SK-N-SH (cell line): Measurements from ENCODE around the gene GFOD2.

Source experiments
- EP300 ChIP-seq, 2 experiments: IDR thresholded peaks; 2 replicates each; pipeline versions ENCODE4 v1.4.0 to v1.6.1; 2012; ENCODE audit warnings: borderline replicate concordance in 1 of 2, low read depth in 1 of 2, low read length in 1 of 2
- GABPA ChIP-seq: IDR thresholded peaks from 2 replicates; pipeline ENCODE4 v1.4.0; 2012; ENCODE audit warnings: low read depth, mild to moderate bottlenecking
- JUND ChIP-seq: IDR thresholded peaks from 2 replicates; pipeline ENCODE4 v1.4.0; 2012
- NFIC ChIP-seq: IDR thresholded peaks from 2 replicates; pipeline ENCODE4 v1.4.0; 2012; ENCODE audit warnings: borderline replicate concordance
- POLR2AphosphoS5 ChIP-seq: IDR thresholded peaks from 2 replicates; pipeline ENCODE4 v1.6.1; 2012; ENCODE audit warnings: low read depth, low read length
- REST ChIP-seq: IDR thresholded peaks from 2 replicates; pipeline ENCODE4 v1.6.1; 2012; ENCODE audit warnings: mild to moderate bottlenecking, low read depth, low read length, moderate library complexity
- SMC3 ChIP-seq: IDR thresholded peaks from 2 replicates; pipeline ENCODE4 v1.6.1; 2012; ENCODE audit warnings: low read depth, low read length, improper control_type of control experiment
- ZBTB33 ChIP-seq: IDR thresholded peaks from 2 replicates; pipeline ENCODE4 v1.4.0; 2012; ENCODE audit warnings: low read depth, borderline replicate concordance
- TF ChIP-seq, protein P1 (sequence below): fragments of 200-600 bp; sonication (generic); IDR thresholded peaks from 2 replicates; pipeline ENCODE4 v1.6.1; 2017; ENCODE audit warnings: antibody characterized with exemption, mild to moderate bottlenecking, moderate library complexity

- TF ChIP-seq, protein P1, sequence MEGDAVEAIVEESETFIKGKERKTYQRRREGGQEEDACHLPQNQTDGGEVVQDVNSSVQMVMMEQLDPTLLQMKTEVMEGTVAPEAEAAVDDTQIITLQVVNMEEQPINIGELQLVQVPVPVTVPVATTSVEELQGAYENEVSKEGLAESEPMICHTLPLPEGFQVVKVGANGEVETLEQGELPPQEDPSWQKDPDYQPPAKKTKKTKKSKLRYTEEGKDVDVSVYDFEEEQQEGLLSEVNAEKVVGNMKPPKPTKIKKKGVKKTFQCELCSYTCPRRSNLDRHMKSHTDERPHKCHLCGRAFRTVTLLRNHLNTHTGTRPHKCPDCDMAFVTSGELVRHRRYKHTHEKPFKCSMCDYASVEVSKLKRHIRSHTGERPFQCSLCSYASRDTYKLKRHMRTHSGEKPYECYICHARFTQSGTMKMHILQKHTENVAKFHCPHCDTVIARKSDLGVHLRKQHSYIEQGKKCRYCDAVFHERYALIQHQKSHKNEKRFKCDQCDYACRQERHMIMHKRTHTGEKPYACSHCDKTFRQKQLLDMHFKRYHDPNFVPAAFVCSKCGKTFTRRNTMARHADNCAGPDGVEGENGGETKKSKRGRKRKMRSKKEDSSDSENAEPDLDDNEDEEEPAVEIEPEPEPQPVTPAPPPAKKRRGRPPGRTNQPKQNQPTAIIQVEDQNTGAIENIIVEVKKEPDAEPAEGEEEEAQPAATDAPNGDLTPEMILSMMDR, result no peak
- no peak for TF ChIP-seq SMC3
- no peak for TF ChIP-seq POLR2AphosphoS5
- no peak for TF ChIP-seq REST
- no peak for TF ChIP-seq GABPA
- no peak for TF ChIP-seq JUND
- TF ChIP-seq ZBTB33, result no peak
- no peak for TF ChIP-seq NFIC
- no peak for TF ChIP-seq EP300 (IDR thresholded peaks at IDR 0.05; ENCODE audit: borderline replicate concordance in 1 of 2, low read depth in 1 of 2, low read length in 1 of 2)
Measured at GRCh38 chr16:67641779-67642708, 77.1 kb downstream of the GFOD2 start.
